ENCODE results near the gene JPH3. TPM values are rescaled to one million over a fixed set of nuclear protein-coding genes. Genes with fewer than 3 reads are reported as not detected.

JPH3 gene
- total and polyA plus RNA-seq, 2 experiments from 2014 or later: 1.8 to 4.8 TPM

DNA sequence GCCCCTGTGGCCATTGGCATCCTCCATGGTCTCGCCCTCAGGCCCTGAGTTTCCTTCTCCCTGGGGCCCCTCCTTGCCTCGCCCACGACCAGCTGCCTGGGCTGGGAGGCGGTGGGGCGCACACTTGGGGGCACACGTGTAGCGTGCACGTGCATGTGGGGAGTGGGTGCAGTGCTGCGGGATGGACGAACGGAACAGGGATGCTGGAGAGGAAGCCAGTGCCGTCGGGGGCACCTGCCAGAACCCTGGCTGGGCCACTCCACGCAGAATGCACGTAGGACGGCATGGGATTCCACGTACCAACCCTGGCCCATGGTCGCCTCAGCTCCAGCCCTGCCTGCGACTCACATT is 83.1 kb downstream of the JPH3 start:
- Histone ChIP-seq H3K9me2 (replicated peaks; ENCODE audit: insufficient read depth) (no peaks in the 10 kb centered on the region), H3K4me3 (no peak overlapping the region), H3K4me2 (no peak overlapping the region), H2AFZ (no peak overlapping the region), H3K9me3 (ENCODE audit: low read depth) (no peaks in the 10 kb centered on the region), H3K36me3 (replicated peaks; ENCODE audit: insufficient read depth, low read depth) (no peaks in the 10 kb centered on the region), H3K27ac (no peak overlapping the region), H4K20me1 (ENCODE audit: insufficient read depth, poor library complexity, severe bottlenecking) (no peaks in the 10 kb centered on the region), H3K79me2 (no peaks in the 10 kb centered on the region), H3K27me3 (no peaks in the 10 kb centered on the region), H3K4me1 (ENCODE audit: insufficient read depth) (no peaks in the 10 kb centered on the region)
- TF ChIP-seq EZH2phosphoT487 (IDR thresholded peaks at IDR 0.05; ENCODE audit: low read depth, severe bottlenecking, unreplicated experiment) (no peak), EZH2 (IDR thresholded peaks at IDR 0.05; ENCODE audit: borderline replicate concordance) (no peak)
- TF ChIP-seq, protein P1, sequence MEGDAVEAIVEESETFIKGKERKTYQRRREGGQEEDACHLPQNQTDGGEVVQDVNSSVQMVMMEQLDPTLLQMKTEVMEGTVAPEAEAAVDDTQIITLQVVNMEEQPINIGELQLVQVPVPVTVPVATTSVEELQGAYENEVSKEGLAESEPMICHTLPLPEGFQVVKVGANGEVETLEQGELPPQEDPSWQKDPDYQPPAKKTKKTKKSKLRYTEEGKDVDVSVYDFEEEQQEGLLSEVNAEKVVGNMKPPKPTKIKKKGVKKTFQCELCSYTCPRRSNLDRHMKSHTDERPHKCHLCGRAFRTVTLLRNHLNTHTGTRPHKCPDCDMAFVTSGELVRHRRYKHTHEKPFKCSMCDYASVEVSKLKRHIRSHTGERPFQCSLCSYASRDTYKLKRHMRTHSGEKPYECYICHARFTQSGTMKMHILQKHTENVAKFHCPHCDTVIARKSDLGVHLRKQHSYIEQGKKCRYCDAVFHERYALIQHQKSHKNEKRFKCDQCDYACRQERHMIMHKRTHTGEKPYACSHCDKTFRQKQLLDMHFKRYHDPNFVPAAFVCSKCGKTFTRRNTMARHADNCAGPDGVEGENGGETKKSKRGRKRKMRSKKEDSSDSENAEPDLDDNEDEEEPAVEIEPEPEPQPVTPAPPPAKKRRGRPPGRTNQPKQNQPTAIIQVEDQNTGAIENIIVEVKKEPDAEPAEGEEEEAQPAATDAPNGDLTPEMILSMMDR (IDR thresholded peaks at IDR 0.05; ENCODE audit: poor library complexity): no peak
- 91% methylated on average over 18 of the region's 19 CpGs for WGBS (ENCODE audit: low lambda C conversion rate, missing lambda C conversion rate)
- no peak for DNase-seq (ENCODE audit: low spot score)

DNA sequence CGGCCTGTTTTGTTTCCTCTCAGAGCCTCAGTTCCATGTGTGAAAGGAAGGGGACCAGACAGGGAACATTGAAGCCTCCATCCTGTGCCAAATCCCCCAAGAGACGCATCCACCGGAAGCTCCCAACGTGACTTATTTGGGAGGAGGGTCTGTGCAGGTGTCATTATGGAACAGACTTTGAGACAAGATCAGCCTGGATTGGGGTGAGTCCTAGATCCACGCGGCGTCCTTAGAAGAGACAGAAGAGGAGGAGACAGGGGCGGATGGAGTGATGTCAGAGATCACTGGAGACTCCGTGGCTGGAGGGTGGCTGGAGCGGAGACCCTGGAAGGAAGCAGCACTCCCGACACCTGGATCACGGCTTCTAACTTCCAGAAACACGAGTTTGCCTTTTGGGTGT is 83.5 kb downstream of the JPH3 start:
- H3K79me2 ChIP-seq: no peaks in the 10 kb centered on the region
- H3K4me3 ChIP-seq: no peak overlapping the region
- no peaks in the 10 kb centered on the region for H3K27me3 ChIP-seq
- H3K9me2 ChIP-seq (replicated peaks; ENCODE audit: insufficient read depth): no peaks in the 10 kb centered on the region
- H3K36me3 ChIP-seq (replicated peaks; ENCODE audit: insufficient read depth, low read depth): no peaks in the 10 kb centered on the region
- no peaks in the 10 kb centered on the region for H3K4me1 ChIP-seq (ENCODE audit: insufficient read depth)
- H4K20me1 ChIP-seq (ENCODE audit: insufficient read depth, poor library complexity, severe bottlenecking): no peaks in the 10 kb centered on the region
- no peak overlapping the region for H3K27ac ChIP-seq
- H2AFZ ChIP-seq: no peak overlapping the region
- WGBS (ENCODE audit: low lambda C conversion rate, missing lambda C conversion rate): 94% methylated on average over 13 of the region's 13 CpGs
- H3K9me3 ChIP-seq (ENCODE audit: low read depth): no peaks in the 10 kb centered on the region
- TF ChIP-seq EZH2 (IDR thresholded peaks at IDR 0.05; ENCODE audit: borderline replicate concordance) (no peak), EZH2phosphoT487 (IDR thresholded peaks at IDR 0.05; ENCODE audit: low read depth, severe bottlenecking, unreplicated experiment) (no peak)
- TF ChIP-seq, protein P1 (IDR thresholded peaks at IDR 0.05; ENCODE audit: poor library complexity): no peak
- no peak for DNase-seq (ENCODE audit: low spot score)
- no peak overlapping the region for H3K4me2 ChIP-seq

DNA sequence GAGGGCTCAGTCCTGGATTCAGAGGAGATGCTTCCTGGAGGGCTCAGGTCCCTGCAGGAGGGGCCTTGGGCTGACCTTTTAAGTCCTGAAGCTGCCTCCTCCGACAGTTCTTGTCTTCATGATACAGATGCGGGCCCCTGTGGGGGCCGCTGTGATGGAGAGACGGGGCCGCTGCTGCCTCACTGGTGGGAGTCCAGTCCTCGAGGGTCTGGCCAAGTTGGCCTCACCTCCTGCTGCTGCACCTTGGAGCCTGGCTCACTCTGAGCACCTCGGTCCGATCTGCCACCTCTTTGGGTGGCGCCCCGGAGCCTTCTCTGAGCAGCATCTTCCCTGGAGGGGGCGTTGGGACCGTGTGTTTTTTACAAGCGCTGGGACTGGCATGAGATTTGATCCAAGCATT is 84.4 kb downstream of the JPH3 start:
- Histone ChIP-seq H3K4me1 (ENCODE audit: insufficient read depth) (no peaks in the 10 kb centered on the region), H3K4me2 (no peak overlapping the region), H3K9me3 (ENCODE audit: low read depth) (no peaks in the 10 kb centered on the region), H3K36me3 (replicated peaks; ENCODE audit: insufficient read depth, low read depth) (no peaks in the 10 kb centered on the region), H3K27me3 (no peaks in the 10 kb centered on the region), H3K4me3 (no peak overlapping the region), H3K79me2 (no peaks in the 10 kb centered on the region), H3K9me2 (replicated peaks; ENCODE audit: insufficient read depth) (no peaks in the 10 kb centered on the region), H3K27ac (no peak overlapping the region), H2AFZ (no peak overlapping the region), H4K20me1 (ENCODE audit: insufficient read depth, poor library complexity, severe bottlenecking) (no peaks in the 10 kb centered on the region)
- no peak for TF ChIP-seq EZH2 (IDR thresholded peaks at IDR 0.05; ENCODE audit: borderline replicate concordance)
- DNase-seq (ENCODE audit: low spot score): no peak
- WGBS (ENCODE audit: low lambda C conversion rate, missing lambda C conversion rate): 89% methylated on average over 13 of the region's 13 CpGs

DNA sequence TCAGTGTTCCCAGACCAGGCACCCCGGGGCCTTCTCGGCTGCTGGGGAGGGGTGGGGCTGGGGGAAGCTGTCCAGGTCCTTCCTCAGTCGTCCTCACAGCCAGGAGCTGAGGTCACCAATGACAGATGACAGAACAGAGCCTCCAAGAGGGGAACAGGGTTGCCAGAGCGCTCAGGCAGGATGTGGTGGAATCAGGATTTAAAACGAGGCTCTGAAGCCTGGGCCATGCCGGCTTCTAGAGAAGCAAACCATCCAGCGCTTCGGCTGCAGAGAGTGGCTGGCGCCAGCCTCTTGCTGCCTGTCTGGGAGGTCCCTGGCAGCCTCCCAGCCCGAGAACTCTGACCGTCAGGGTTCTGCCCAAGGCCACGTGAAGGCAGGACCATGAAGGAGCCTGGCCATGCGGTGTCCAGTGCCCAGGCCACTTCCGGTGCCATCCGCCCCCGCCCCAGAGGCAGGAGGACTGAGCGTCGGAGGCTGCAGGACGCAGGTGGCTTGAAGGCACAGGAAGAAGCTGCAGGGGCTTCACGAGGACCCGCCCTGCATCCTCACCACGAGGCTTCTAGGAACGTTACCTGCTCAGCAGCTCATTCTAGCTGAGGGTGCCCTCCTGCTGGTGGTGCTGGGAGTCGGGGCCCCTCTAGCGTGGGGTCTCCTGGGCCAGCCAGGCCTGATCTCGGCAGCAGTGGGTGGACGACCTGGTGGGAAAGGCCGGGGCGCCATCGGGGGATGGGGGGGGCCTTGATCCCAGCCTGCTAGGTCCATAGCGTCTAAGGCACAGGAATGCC is 85.0 kb downstream of the JPH3 start:
- no peaks in the 10 kb centered on the region for H3K79me2 ChIP-seq
- no peak overlapping the region for H3K4me3 ChIP-seq
- H2AFZ ChIP-seq: no peak overlapping the region
- H3K9me3 ChIP-seq (ENCODE audit: low read depth): no peaks in the 10 kb centered on the region
- H3K27ac ChIP-seq: no peak overlapping the region
- H3K27me3 ChIP-seq: no peaks in the 10 kb centered on the region
- no peak for DNase-seq (ENCODE audit: low spot score)
- no peaks in the 10 kb centered on the region for H3K36me3 ChIP-seq (replicated peaks; ENCODE audit: insufficient read depth, low read depth)
- WGBS (ENCODE audit: low lambda C conversion rate, missing lambda C conversion rate): 86% methylated on average over 29 of the region's 31 CpGs
- H3K4me1 ChIP-seq (ENCODE audit: insufficient read depth): no peaks in the 10 kb centered on the region
- H4K20me1 ChIP-seq (ENCODE audit: insufficient read depth, poor library complexity, severe bottlenecking): no peaks in the 10 kb centered on the region
- no peak overlapping the region for H3K4me2 ChIP-seq
- no peak for TF ChIP-seq EZH2 (IDR thresholded peaks at IDR 0.05; ENCODE audit: borderline replicate concordance)
- TF ChIP-seq EZH2phosphoT487 (IDR thresholded peaks at IDR 0.05; ENCODE audit: low read depth, severe bottlenecking, unreplicated experiment): no peak
- TF ChIP-seq, protein P1 (IDR thresholded peaks at IDR 0.05; ENCODE audit: poor library complexity): no peak
- H3K9me2 ChIP-seq (replicated peaks; ENCODE audit: insufficient read depth): no peaks in the 10 kb centered on the region
